ENCODE results near the gene AMDHD2. TPM values are rescaled to one million over a fixed set of nuclear protein-coding genes. Genes with fewer than 3 reads are reported as not detected.
A peak's percentile ranks its signal among the peaks of the same experiment; 100 is the strongest.

The AMDHD2 gene
- total RNA-seq, 1 donor: 94.8 TPM

DNA sequence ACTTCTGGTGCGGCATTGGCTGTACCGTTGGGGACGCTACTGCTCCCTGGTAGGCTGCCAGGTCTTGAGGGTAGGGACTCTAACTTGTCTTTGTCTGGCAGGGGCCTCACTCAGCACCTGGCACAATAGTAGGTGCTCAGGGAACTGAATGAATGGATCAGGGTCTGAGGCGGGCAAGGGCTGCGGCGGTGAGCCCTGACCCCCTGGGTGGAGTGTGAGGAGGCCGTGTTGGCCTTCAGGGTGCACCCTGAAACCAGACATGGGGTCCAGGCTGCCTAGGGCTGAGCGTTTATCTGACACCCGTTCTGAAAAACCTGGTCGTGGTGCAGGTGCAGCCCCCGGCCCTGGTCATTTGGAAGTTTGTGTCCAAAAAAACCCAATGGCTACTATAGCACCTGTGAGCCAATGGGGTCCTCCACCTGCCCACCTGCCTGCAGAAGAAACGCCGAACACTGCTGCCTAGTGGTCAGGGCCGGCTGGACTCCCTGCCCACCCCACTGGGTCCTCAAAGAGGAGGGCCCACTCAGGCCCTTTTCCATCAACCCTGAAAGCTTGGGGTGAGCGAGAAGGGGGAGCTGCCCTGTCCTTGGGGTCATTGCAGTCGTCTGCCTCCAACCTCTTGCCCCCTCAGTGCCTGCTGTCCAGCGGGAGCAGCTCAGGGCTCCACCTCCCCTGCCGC lies 11.3 kb upstream of the AMDHD2 start:
- Histone ChIP-seq H3K4me2 (ENCODE audit: insufficient read depth, low read length) (no peak overlapping the region), H3K4me1 (ENCODE audit: insufficient read depth, low read length) (peaks cover 14% of the 10 kb centered on the region), H3K79me2 (ENCODE audit: insufficient read depth, low read length) (peaks cover under 1% of the 10 kb centered on the region), H3K27ac (ENCODE audit: low read depth, low read length) (no peak overlapping the region), H4K20me1 (ENCODE audit: insufficient read depth, low read length) (no peaks in the 10 kb centered on the region), H3K9me3 (ENCODE audit: low read depth, low read length) (no peaks in the 10 kb centered on the region), H3K36me3 (ENCODE audit: insufficient read depth, low read length) (peaks cover 3% of the 10 kb centered on the region), H3K4me3 (ENCODE audit: insufficient read depth, low read length) (no peak overlapping the region), H3K27me3 (ENCODE audit: insufficient read depth, low read length) (no peaks in the 10 kb centered on the region), H2AFZ (ENCODE audit: low read length) (no peak overlapping the region)
- DNase-seq (ENCODE audit: insufficient read length, low spot score, missing footprints): peak; percentile 58
- TF ChIP-seq, protein P1, sequence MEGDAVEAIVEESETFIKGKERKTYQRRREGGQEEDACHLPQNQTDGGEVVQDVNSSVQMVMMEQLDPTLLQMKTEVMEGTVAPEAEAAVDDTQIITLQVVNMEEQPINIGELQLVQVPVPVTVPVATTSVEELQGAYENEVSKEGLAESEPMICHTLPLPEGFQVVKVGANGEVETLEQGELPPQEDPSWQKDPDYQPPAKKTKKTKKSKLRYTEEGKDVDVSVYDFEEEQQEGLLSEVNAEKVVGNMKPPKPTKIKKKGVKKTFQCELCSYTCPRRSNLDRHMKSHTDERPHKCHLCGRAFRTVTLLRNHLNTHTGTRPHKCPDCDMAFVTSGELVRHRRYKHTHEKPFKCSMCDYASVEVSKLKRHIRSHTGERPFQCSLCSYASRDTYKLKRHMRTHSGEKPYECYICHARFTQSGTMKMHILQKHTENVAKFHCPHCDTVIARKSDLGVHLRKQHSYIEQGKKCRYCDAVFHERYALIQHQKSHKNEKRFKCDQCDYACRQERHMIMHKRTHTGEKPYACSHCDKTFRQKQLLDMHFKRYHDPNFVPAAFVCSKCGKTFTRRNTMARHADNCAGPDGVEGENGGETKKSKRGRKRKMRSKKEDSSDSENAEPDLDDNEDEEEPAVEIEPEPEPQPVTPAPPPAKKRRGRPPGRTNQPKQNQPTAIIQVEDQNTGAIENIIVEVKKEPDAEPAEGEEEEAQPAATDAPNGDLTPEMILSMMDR (IDR thresholded peaks at IDR 0.05; ENCODE audit: extremely low read depth, low read depth, low read length): no peak

DNA sequence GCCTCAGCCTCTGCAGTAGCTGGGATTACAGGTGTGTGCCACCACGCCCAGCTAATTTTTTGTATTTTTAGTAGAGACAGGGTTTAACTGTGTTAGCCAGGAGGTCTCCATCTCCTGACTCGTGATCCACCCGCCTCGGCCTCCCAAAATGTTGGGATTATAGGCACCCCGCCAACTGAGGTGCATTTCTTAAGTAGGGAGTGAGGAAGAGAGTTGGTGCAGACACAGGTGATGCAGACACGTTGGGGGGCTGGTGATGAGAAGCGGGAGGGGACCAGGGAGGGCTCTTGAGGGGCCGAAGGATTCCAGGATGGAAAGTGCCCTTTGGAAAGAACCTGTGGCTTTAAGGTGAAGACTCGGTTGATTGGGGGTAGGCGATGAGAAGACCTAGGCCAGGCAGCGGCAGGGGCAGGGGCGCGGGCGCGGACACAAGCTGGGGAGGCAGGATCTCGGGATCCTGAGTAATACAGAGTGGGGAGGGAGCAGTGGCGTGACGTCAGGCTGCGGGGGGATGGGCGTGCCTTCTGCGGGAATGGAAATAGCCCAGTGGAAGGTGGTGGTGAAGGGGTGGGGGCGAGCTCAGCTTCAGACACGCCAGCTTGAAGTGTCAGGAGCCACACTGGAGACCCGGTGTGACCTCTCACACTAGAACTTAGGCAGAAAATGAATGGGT lies 8.9 kb upstream of the AMDHD2 start:
- Histone ChIP-seq H3K27me3 (ENCODE audit: insufficient read depth, low read length) (no peaks in the 10 kb centered on the region), H3K36me3 (ENCODE audit: insufficient read depth, low read length) (peaks cover 5% of the 10 kb centered on the region), H3K4me2 (ENCODE audit: insufficient read depth, low read length) (peak overlapping the region; percentile 77), H3K27ac (ENCODE audit: low read depth, low read length) (peak overlapping the region; percentile 56), H4K20me1 (ENCODE audit: insufficient read depth, low read length) (peaks cover 18% of the 10 kb centered on the region), H3K79me2 (ENCODE audit: insufficient read depth, low read length) (peaks cover 24% of the 10 kb centered on the region), H3K4me1 (ENCODE audit: insufficient read depth, low read length) (peaks cover 26% of the 10 kb centered on the region), H2AFZ (ENCODE audit: low read length) (peak overlapping the region; percentile 61), H3K9me3 (ENCODE audit: low read depth, low read length) (no peaks in the 10 kb centered on the region), H3K4me3 (ENCODE audit: insufficient read depth, low read length) (peak overlapping the region; percentile 60)
- TF ChIP-seq, protein P1 (IDR thresholded peaks at IDR 0.05; ENCODE audit: extremely low read depth, low read depth, low read length): no peak
- DNase-seq (ENCODE audit: insufficient read length, low spot score, missing footprints): peak; percentile 99

DNA sequence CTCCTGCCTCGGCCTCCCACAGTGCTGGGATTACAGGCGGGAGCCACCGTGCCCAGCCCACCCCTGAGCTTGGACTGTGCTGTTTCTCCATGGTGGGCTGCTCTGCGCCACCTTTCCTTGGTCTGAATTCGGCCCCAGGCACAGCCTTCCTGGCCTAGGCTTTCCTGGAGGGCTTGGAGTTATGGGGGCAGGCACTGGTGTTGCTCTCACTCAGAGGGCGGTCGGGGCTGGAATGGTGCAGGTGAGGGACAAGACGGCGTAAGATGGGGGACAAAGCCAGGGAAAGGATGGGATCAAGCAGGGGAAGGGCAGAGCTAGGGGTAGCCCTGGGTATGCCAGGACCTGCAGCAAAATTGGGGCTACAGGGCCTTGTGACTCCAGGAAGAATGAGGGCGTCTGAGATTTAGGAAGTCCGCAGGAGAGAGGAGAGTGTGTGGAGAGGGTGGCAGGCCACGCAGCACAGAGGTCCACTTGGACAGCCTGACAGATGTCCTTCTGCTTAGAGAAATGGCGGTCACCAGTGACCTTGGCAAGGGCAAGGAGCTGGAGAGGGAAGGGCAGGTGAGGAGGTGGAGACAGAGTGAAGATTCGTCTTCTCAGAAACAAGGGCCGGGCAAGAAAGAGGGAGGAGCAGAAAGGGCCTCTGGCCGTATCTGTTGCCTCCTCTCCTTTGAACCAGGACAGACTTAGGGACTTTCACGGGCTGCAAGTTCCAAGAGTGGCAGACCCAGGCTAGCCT lies 8.0 kb upstream of the AMDHD2 start:
- no peaks in the 10 kb centered on the region for H3K27me3 ChIP-seq (ENCODE audit: insufficient read depth, low read length)
- H3K36me3 ChIP-seq (ENCODE audit: insufficient read depth, low read length): peaks cover 5% of the 10 kb centered on the region
- no peak overlapping the region for H3K4me2 ChIP-seq (ENCODE audit: insufficient read depth, low read length)
- H4K20me1 ChIP-seq (ENCODE audit: insufficient read depth, low read length): peaks cover 27% of the 10 kb centered on the region
- TF ChIP-seq, protein P1 (IDR thresholded peaks at IDR 0.05; ENCODE audit: extremely low read depth, low read depth, low read length): no peak
- no peak overlapping the region for H2AFZ ChIP-seq (ENCODE audit: low read length)
- no peaks in the 10 kb centered on the region for H3K9me3 ChIP-seq (ENCODE audit: low read depth, low read length)
- H3K4me3 ChIP-seq (ENCODE audit: insufficient read depth, low read length): no peak overlapping the region
- H3K27ac ChIP-seq (ENCODE audit: low read depth, low read length): no peak overlapping the region
- H3K79me2 ChIP-seq (ENCODE audit: insufficient read depth, low read length): peaks cover 33% of the 10 kb centered on the region
- peaks cover 35% of the 10 kb centered on the region for H3K4me1 ChIP-seq (ENCODE audit: insufficient read depth, low read length)
- DNase-seq (ENCODE audit: insufficient read length, low spot score, missing footprints): peak; percentile 86

All from osteoblast (primary cell).